ENCODE results near the gene HBE1. TPM values are rescaled to one million over a fixed set of nuclear protein-coding genes. Genes with fewer than 3 reads are reported as not detected.

HBE1 gene
- total and polyA plus RNA-seq, 10 of the 15 experiments (the other 5 are each of a cell fraction or from before 2014, with no cell fraction given), result 0.13 to 2.7 (median 0.62) TPM; not detected in 5

GRCh38 chr11:5298451-5298850 is 28.7 kb upstream of the HBE1 start:
- no peaks in the 10 kb centered on the region for H3K79me2 ChIP-seq (ENCODE audit: control insufficient read depth, insufficient read depth, low read length)
- POLR2A ChIA-PET, result no interaction called here
- H3K36me3 ChIP-seq (ENCODE audit: control insufficient read depth in 2 of 2, insufficient read depth in 2 of 2, low read length in 1 of 2), result no peaks in the 10 kb centered on the region
- no peak overlapping the region for H3K9ac ChIP-seq (ENCODE audit: control insufficient read depth, insufficient read depth, low read length)
- TF ChIP-seq ZNF622 (IDR thresholded peaks at IDR 0.05), result no peak
- no peak for TF ChIP-seq CREB1 (IDR thresholded peaks at IDR 0.05; ENCODE audit: low read depth)
- TF ChIP-seq MLLT1 (IDR thresholded peaks at IDR 0.05), result no peak
- no peak for TF ChIP-seq ZNF24 (IDR thresholded peaks at IDR 0.05)
- RAD21 ChIA-PET (ENCODE audit: unreplicated experiment), result no interaction called here
- no peak overlapping the region for H2AFZ ChIP-seq (ENCODE audit: control insufficient read depth, low read depth, low read length)
- in situ Hi-C loops (cut with MboI) (no loop called here), intact Hi-C loops (cut with micrococcal nuclease; ENCODE audit: unreplicated experiment) (no loop called here)
- ATAC-seq (no peak), DNase-seq (ENCODE audit: low read depth, low spot score) (no peak), FAIRE-seq (no peak)
- H3K27me3 ChIP-seq (replicated peaks in 1 of 2; ENCODE audit: control insufficient read depth in 2 of 2, insufficient read depth in 2 of 2, low read length in 1 of 2), result no peaks in the 10 kb centered on the region
- H3K4me2 ChIP-seq (ENCODE audit: control insufficient read depth, insufficient read depth), result no peak overlapping the region
- WGBS (ENCODE audit: insufficient coverage, insufficient replicate concordance, low lambda C conversion rate, missing lambda C conversion rate), result 5% methylated on average over 1 of the region's 1 CpG
- SMC1A ChIA-PET (ENCODE audit: uncharacterized antibody, unreplicated experiment), result no interaction called here
- no peak overlapping the region for H3K4me3 ChIP-seq
- no peaks in the 10 kb centered on the region for H3K9me3 ChIP-seq (replicated peaks; ENCODE audit: control insufficient read depth, insufficient read depth, low read length)
- CTCF ChIA-PET, result no interaction called here
- no peak overlapping the region for H3K27ac ChIP-seq (ENCODE audit: control insufficient read depth, insufficient read depth)
- no peaks in the 10 kb centered on the region for H4K20me1 ChIP-seq (ENCODE audit: control insufficient read depth, insufficient read depth)
- H3K4me1 ChIP-seq (ENCODE audit: control insufficient read depth, insufficient read depth, low read length), result no peaks in the 10 kb centered on the region
- no TSS peak for BruUV-seq (replicated peaks)

- no peak for TF ChIP-seq USF1 (IDR thresholded peaks at IDR 0.05; ENCODE audit: borderline replicate concordance, extremely low read length, insufficient read depth, low read depth, low read length)
- TF ChIP-seq BRCA1 (IDR thresholded peaks at IDR 0.05; ENCODE audit: low read depth, low read length), result no peak
- no peak for TF ChIP-seq RBBP5 (conservative IDR thresholded peaks at IDR 0.05)
- TF ChIP-seq PAX8 (IDR thresholded peaks at IDR 0.05), result no peak
- no peak for TF ChIP-seq EZH2 (IDR thresholded peaks at IDR 0.05; ENCODE audit: borderline replicate concordance, control insufficient read depth, low read depth, low read length)
- TF ChIP-seq MTA2 (IDR thresholded peaks at IDR 0.05; ENCODE audit: low read depth), result no peak
- no peak for TF ChIP-seq NKRF (conservative IDR thresholded peaks at IDR 0.05)
- no peak for TF ChIP-seq NFXL1 (IDR thresholded peaks at IDR 0.05; ENCODE audit: borderline replicate concordance)
- TF ChIP-seq GABPA (IDR thresholded peaks at IDR 0.05; ENCODE audit: low read depth), result no peak
- no peak for TF ChIP-seq SRF (IDR thresholded peaks at IDR 0.05; ENCODE audit: low read depth in 2 of 2, low read length in 2 of 2)
- no peak for TF ChIP-seq HDAC6 (IDR thresholded peaks at IDR 0.05; ENCODE audit: unreplicated experiment)
- Histone ChIP-seq H3K79me2 (ENCODE audit: control insufficient read depth, insufficient read depth, low read length) (no peaks in the 10 kb centered on the region), H3K4me2 (ENCODE audit: control insufficient read depth, insufficient read depth) (no peak overlapping the region), H3K4me3 (no peak overlapping the region), H3K27ac (ENCODE audit: control insufficient read depth, insufficient read depth) (no peak overlapping the region), H3K36me3 (ENCODE audit: control insufficient read depth in 2 of 2, insufficient read depth in 2 of 2, low read length in 1 of 2) (no peaks in the 10 kb centered on the region), H3K9me3 (replicated peaks; ENCODE audit: control insufficient read depth, insufficient read depth, low read length) (no peaks in the 10 kb centered on the region), H4K20me1 (ENCODE audit: control insufficient read depth, insufficient read depth) (no peaks in the 10 kb centered on the region), H2AFZ (ENCODE audit: control insufficient read depth, low read depth, low read length) (no peak overlapping the region), H3K4me1 (ENCODE audit: control insufficient read depth, insufficient read depth, low read length) (no peaks in the 10 kb centered on the region), H3K9ac (ENCODE audit: control insufficient read depth, insufficient read depth, low read length) (no peak overlapping the region), H3K27me3 (replicated peaks in 1 of 2; ENCODE audit: control insufficient read depth in 2 of 2, insufficient read depth in 2 of 2, low read length in 1 of 2) (no peaks in the 10 kb centered on the region)
- no TSS peak for BruUV-seq (replicated peaks)
- SMC1A ChIA-PET (ENCODE audit: uncharacterized antibody, unreplicated experiment), result interaction anchor here (0.6 kb wide), 1 partner anchor 29 kb away, joined by 3 read pairs; no protein-coding TSS in a partner anchor
- ATAC-seq (no peak), DNase-seq (ENCODE audit: low read depth, low spot score) (no peak), FAIRE-seq (no peak)
- POLR2A ChIA-PET, result no interaction called here
- RAD21 ChIA-PET (ENCODE audit: unreplicated experiment), result no interaction called here
- in situ Hi-C loops (cut with MboI), result no loop called here
- CTCF ChIA-PET, result no interaction called here
- WGBS (ENCODE audit: insufficient coverage, insufficient replicate concordance, low lambda C conversion rate, missing lambda C conversion rate), result 11% methylated on average over 4 of the region's 4 CpGs
- intact Hi-C loops (cut with micrococcal nuclease; ENCODE audit: unreplicated experiment), result no loop called here
Measured at GRCh38 chr11:5297721-5298323, 28.1 kb upstream of the HBE1 start.
